Coronary artery (tissue), 2 donors: Measurements from ENCODE around the gene OR6B1.

ENCODE experiments used
- DNase-seq: peaks from one replicate; pipeline ENCODE4 v3.0.0-alpha.2; 2017; ENCODE audit warnings: low spot score
- H3K27ac ChIP-seq, 2 donors: fragments of 200-600 bp; sonication (generic); one replicate each; pipeline ENCODE4 v1.5.1; 2016 to 2019
- H3K4me3 ChIP-seq: fragments of 200-600 bp; sonication (generic); 2 replicates; pipeline ENCODE4 v1.5.1; 2016; ENCODE audit warnings: mild to moderate bottlenecking, moderate library complexity
- CTCF ChIP-seq: fragments of 200-600 bp; sonication (generic); IDR thresholded peaks from one replicate; pipeline ENCODE4 v1.5.1; 2019; ENCODE audit warnings: antibody characterized with exemption

Gene OR6B1

GRCh38 chr7:143967398-143967797 is 32.7 kb upstream of the OR6B1 start:
- Histone ChIP-seq H3K27ac (no peak overlapping the region), H3K4me3 (no peak overlapping the region)
- no peak for DNase-seq
- TF ChIP-seq CTCF: no peak

GRCh38 chr7:143973870-143974416 is 26.2 kb upstream of the OR6B1 start:
- no peak for TF ChIP-seq CTCF
- DNase-seq: no peak
- Histone ChIP-seq H3K4me3 (no peak overlapping the region), H3K27ac (no peak overlapping the region)

GRCh38 chr7:143974459-143974858 is 25.7 kb upstream of the OR6B1 start:
- Histone ChIP-seq H3K4me3 (no peak overlapping the region), H3K27ac (no peak overlapping the region)
- DNase-seq: no peak
- no peak for TF ChIP-seq CTCF

- TF ChIP-seq CTCF: no peak
- Histone ChIP-seq H3K27ac (no peak overlapping the region), H3K4me3 (no peak overlapping the region)
- DNase-seq: no peak
Measured at GRCh38 chr7:143975617-143976016, 24.5 kb upstream of the OR6B1 start.

- no peak overlapping the region for H3K27ac ChIP-seq
- no peak for TF ChIP-seq CTCF
- no peak for DNase-seq
- no peak overlapping the region for H3K4me3 ChIP-seq
Measured at GRCh38 chr7:143978585-143978984, 21.5 kb upstream of the OR6B1 start.

- TF ChIP-seq CTCF: no peak
- no peak for DNase-seq
- no peak overlapping the region for H3K4me3 ChIP-seq
- H3K27ac ChIP-seq: no peak overlapping the region
Measured at GRCh38 chr7:143979359-143979758, 20.8 kb upstream of the OR6B1 start.

GRCh38 chr7:143979998-143980397 is 20.1 kb upstream of the OR6B1 start:
- no peak for DNase-seq
- no peak overlapping the region for H3K4me3 ChIP-seq
- no peak overlapping the region for H3K27ac ChIP-seq
- no peak for TF ChIP-seq CTCF
